Endothelial cell of umbilical vein (primary cell): Measurements from ENCODE around the gene PCNT. TPM values are rescaled to one million over a fixed set of nuclear protein-coding genes. Genes with fewer than 3 reads are reported as not detected.

ENCODE experiments used
- BruUV-seq: library from RNA; stranded (reverse); fragments of 400-500 nt; replicated peaks from 2 replicates; lab custom pipeline; 2021; lab: Mats Ljungman, UMichigan
- CTCF ChIA-PET: fragments of 300-600, 350-600 bp; sonication (Branson Sonifier 250); formaldehyde crosslinking; loops from one replicate; lab custom pipeline; 2021; ENCODE audit warnings: antibody characterized with exemption, inconsistent platforms; lab: Charles Lee
- POLR2A ChIA-PET: fragments of 300-600, 350-600 bp; sonication (Branson Sonifier 250); formaldehyde crosslinking; loops from one replicate; lab custom pipeline; 2021; ENCODE audit warnings: antibody characterized with exemption, inconsistent platforms; lab: Charles Lee
- DNase-seq: peaks from one replicate; pipeline ENCODE4 v3.0.0-alpha.2; 2011; ENCODE audit warnings: low read depth, low spot score
- FAIRE-seq: peaks from 2 replicates; lab custom pipeline; 2011; peaks lifted over from hg19 to GRCh38; lab: Jason Lieb, UNC
- H2AFZ ChIP-seq: 2 replicates; pipeline ENCODE4 v1.6.0; 2012; ENCODE audit warnings: low read depth, low read length, control low read depth, inconsistent platforms
- H3K27ac ChIP-seq: 2 replicates; pipeline ENCODE4 v1.5.1; 2011; ENCODE audit warnings: low read depth, mild to moderate bottlenecking, control low read depth, low read length, moderate library complexity; ENCODE audit not compliant: insufficient read depth
- H3K27me3 ChIP-seq, 2 experiments: 2 replicates each; pipeline versions ENCODE4 v1.6.0 to v1.6.1; 2011; ENCODE audit warnings: low read length in 2 of 2, mixed read lengths in 1 of 2; ENCODE audit not compliant: control insufficient read depth in 2 of 2, insufficient read depth in 2 of 2
- H3K36me3 ChIP-seq, 2 experiments: 2 replicates in 1 of 2; 3 replicates in 1 of 2; pipeline ENCODE4 v1.5.1; 2011; ENCODE audit warnings: low read length in 2 of 2, mild to moderate bottlenecking in 1 of 2, moderate library complexity in 1 of 2; ENCODE audit not compliant: control insufficient read depth in 2 of 2, insufficient read depth in 2 of 2; ENCODE audit errors: extremely low read depth in 1 of 2
- H3K4me1 ChIP-seq: 3 replicates; pipeline ENCODE4 v1.5.1; 2011; ENCODE audit warnings: mild to moderate bottlenecking, low read length; ENCODE audit not compliant: control insufficient read depth, insufficient read depth; ENCODE audit errors: extremely low read depth
- H3K4me2 ChIP-seq: 2 replicates; pipeline ENCODE4 v1.6.1; 2011; ENCODE audit warnings: low read length, control low read depth, mixed read lengths; ENCODE audit not compliant: insufficient read depth
- H3K4me3 ChIP-seq, 3 experiments: fragments of 200-600 bp in 1 of 3; sonication (generic), shearing (Covaris generic) in 1 of 3; replicated peaks in 1 of 3; 2 replicates each; pipeline ENCODE4 v1.5.1; 2011 to 2016; ENCODE audit warnings: control low read depth in 3 of 3, low read length in 3 of 3, mild to moderate bottlenecking in 2 of 3, inconsistent platforms in 1 of 3, low read depth in 1 of 3, moderate library complexity in 1 of 3; ENCODE audit not compliant: insufficient read depth in 1 of 3
- H3K79me2 ChIP-seq: 2 replicates; pipeline ENCODE4 v1.6.0; 2012; ENCODE audit warnings: low read length, inconsistent platforms; ENCODE audit not compliant: control insufficient read depth, insufficient read depth
- H3K9ac ChIP-seq: replicated peaks from 2 replicates; pipeline ENCODE3; 2011; ENCODE audit warnings: low read length, control low read depth; ENCODE audit not compliant: insufficient read depth; ENCODE audit errors: extremely low read depth
- H3K9me1 ChIP-seq: replicated peaks from 3 replicates; pipeline ENCODE4 v1.6.0; 2011; ENCODE audit warnings: mild to moderate bottlenecking, low read length; ENCODE audit not compliant: control insufficient read depth, insufficient read depth; ENCODE audit errors: extremely low read depth
- H3K9me3 ChIP-seq: replicated peaks from 2 replicates; pipeline ENCODE4 v1.5.1; 2012; ENCODE audit warnings: low read length, inconsistent platforms; ENCODE audit not compliant: control insufficient read depth, insufficient read depth
- H4K20me1 ChIP-seq: replicated peaks from 2 replicates; pipeline ENCODE3; 2011; ENCODE audit warnings: mild to moderate bottlenecking, low read length; ENCODE audit not compliant: control insufficient read depth, insufficient read depth; ENCODE audit errors: extremely low read depth
- EZH2 ChIP-seq: IDR thresholded peaks from 2 replicates; pipeline ENCODE4 v1.6.1; 2012; ENCODE audit warnings: borderline replicate concordance, low read depth, mild to moderate bottlenecking, moderate library complexity, low read length, inconsistent platforms; ENCODE audit not compliant: severe bottlenecking
- FOS ChIP-seq: IDR thresholded peaks from 2 replicates; pipeline ENCODE4 v1.6.1; 2011; ENCODE audit warnings: mild to moderate bottlenecking, low read length, moderate library complexity, borderline replicate concordance; ENCODE audit not compliant: insufficient read depth
- GATA2 ChIP-seq: IDR thresholded peaks from 2 replicates; pipeline ENCODE4 v1.7.0; 2011; ENCODE audit warnings: low read depth, mild to moderate bottlenecking, moderate library complexity, mixed read lengths, low read length; ENCODE audit not compliant: insufficient read length, insufficient read depth
- JUN ChIP-seq: IDR thresholded peaks from 2 replicates; pipeline ENCODE4 v1.6.1; 2011; ENCODE audit warnings: borderline replicate concordance, low read depth; ENCODE audit not compliant: insufficient read length, insufficient read depth
- MYC ChIP-seq: IDR thresholded peaks from one replicate; pipeline ENCODE4 v1.6.1; 2011; ENCODE audit warnings: mild to moderate bottlenecking, low read depth, low read length
- POLR2A ChIP-seq: IDR thresholded peaks from 2 replicates; pipeline ENCODE4 v1.6.1; 2012; ENCODE audit warnings: low read depth, mild to moderate bottlenecking, control low read depth, low read length
- POLR2AphosphoS5 ChIP-seq: IDR thresholded peaks from 2 replicates; pipeline ENCODE4 v1.6.1; 2012; ENCODE audit warnings: low read depth, mild to moderate bottlenecking, control low read depth, low read length, moderate library complexity; ENCODE audit not compliant: insufficient read depth
- dilution Hi-C: fragments of 300-500 bp; cut with MboI; formaldehyde crosslinking; loops from one replicate; pipeline ENCODE4 v1.15.0; 2019; ENCODE audit warnings: low sequenced_read_pairs; ENCODE audit not compliant: extremely low pct_ligation_motif_present
- intact Hi-C: fragments of 100-400 bp; cut with micrococcal nuclease; formaldehyde crosslinking; loops from one replicate; pipeline ENCODE4 v1.10.0; 2022
- polyA plus RNA-seq, 4 experiments: library from polyadenylated mRNA; depleted of rRNA in 3 of 4; stranded (reverse) in 3 of 4; unstranded in 1 of 4; fragments of >200 nt; gene quantifications; 2 replicates each; pipeline versions ENCODE4 v1.2.1 to v1.2.3, GENCODE V29; 2011 to 2012; ENCODE audit warnings: missing spikeins in 1 of 4
- total RNA-seq: library from RNA; stranded (reverse); gene quantifications from 2 replicates; pipeline ENCODE4 v1.2.3, GENCODE V29; 2021
- TF ChIP-seq, protein P1 (sequence below): IDR thresholded peaks from 2 replicates; pipeline ENCODE4 v1.6.1; 2011; ENCODE audit not compliant: insufficient read depth, insufficient read length
- TF ChIP-seq, protein P2 (sequence below), 2 donors: IDR thresholded peaks; 1 replicate in 1 of 2; 2 replicates in 1 of 2; pipeline ENCODE4 v1.5.1; 2011; ENCODE audit warnings: low read length in 2 of 2, mild to moderate bottlenecking in 2 of 2, moderate library complexity in 2 of 2, control low read depth in 1 of 2, inconsistent platforms in 1 of 2, low read depth in 1 of 2; ENCODE audit not compliant: insufficient read depth in 1 of 2; ENCODE audit errors: extremely low read depth in 1 of 2

PCNT gene
- total and polyA plus RNA-seq, 2 donors (not counting 3 experiments of a cell fraction or from before 2014, with no cell fraction given), result 9.6 to 49.5 TPM

DNA sequence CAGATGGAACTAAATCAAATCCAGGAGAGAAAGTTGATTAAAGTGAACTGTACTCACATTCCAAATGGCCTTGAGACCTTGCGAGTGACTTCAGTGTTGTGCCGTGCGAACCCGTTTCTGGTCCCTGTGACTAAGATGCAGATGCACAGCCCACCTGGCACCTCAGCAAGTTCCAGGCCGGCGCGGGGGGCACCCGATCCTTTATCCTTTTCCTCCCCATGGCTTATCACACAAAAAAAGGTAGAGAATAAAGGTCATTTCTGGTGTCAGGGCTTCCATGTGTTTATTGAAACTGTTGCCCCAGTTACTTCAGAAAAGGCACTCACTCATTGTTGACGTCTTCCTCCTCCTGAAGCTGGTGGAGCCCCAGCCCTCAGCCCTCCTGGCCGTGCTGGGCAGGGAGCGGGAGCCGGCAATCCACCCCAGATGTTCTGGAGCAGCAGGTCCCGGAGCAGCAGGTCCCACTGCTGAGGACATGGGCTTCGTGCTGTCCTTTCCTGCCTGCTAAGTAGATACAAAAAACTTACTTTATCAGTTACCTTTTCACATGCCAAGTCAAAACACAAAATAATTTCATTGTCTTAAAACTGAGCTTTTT, 53.0 kb downstream of the PCNT start:
- no peak for FAIRE-seq
- no peak for TF ChIP-seq MYC
- TF ChIP-seq, protein P1, sequence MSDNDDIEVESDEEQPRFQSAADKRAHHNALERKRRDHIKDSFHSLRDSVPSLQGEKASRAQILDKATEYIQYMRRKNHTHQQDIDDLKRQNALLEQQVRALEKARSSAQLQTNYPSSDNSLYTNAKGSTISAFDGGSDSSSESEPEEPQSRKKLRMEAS, result no peak
- TF ChIP-seq POLR2A, result no peak
- TF ChIP-seq GATA2, result no peak
- no peak for TF ChIP-seq JUN
- no peak for TF ChIP-seq EZH2
- no peak for TF ChIP-seq POLR2AphosphoS5
- TF ChIP-seq, protein P2, sequence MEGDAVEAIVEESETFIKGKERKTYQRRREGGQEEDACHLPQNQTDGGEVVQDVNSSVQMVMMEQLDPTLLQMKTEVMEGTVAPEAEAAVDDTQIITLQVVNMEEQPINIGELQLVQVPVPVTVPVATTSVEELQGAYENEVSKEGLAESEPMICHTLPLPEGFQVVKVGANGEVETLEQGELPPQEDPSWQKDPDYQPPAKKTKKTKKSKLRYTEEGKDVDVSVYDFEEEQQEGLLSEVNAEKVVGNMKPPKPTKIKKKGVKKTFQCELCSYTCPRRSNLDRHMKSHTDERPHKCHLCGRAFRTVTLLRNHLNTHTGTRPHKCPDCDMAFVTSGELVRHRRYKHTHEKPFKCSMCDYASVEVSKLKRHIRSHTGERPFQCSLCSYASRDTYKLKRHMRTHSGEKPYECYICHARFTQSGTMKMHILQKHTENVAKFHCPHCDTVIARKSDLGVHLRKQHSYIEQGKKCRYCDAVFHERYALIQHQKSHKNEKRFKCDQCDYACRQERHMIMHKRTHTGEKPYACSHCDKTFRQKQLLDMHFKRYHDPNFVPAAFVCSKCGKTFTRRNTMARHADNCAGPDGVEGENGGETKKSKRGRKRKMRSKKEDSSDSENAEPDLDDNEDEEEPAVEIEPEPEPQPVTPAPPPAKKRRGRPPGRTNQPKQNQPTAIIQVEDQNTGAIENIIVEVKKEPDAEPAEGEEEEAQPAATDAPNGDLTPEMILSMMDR (IDR thresholded peaks at IDR 0.05; ENCODE audit: extremely low read depth in 1 of 2, insufficient read depth in 1 of 2, low read depth in 1 of 2, low read length in 2 of 2), result no peak
- TF ChIP-seq FOS, result no peak
- Histone ChIP-seq H3K4me1 (no peaks in the 10 kb centered on the region), H3K79me2 (peaks cover 26% of the 10 kb centered on the region), H3K9me1 (no peaks in the 10 kb centered on the region), H3K9me3 (no peaks in the 10 kb centered on the region), H3K9ac (no peak overlapping the region), H3K4me2 (no peak overlapping the region), H4K20me1 (no peaks in the 10 kb centered on the region), H3K4me3 (no peak overlapping the region), H2AFZ (no peak overlapping the region), H3K27me3 (no peaks in the 10 kb centered on the region), H3K36me3 (peaks cover 0 to 3% of the 10 kb centered on the region in 2 experiments), H3K27ac (no peak overlapping the region)
- dilution Hi-C loops, result no loop called here
- CTCF ChIA-PET, result no interaction called here
- no TSS peak for BruUV-seq
- intact Hi-C loops, result no loop called here
- POLR2A ChIA-PET, result no interaction called here
- peak; percentile 41 for DNase-seq
